B cell (primary cell): Measurements from ENCODE around the gene TARS1. TPM values are rescaled to one million over a fixed set of nuclear protein-coding genes. Genes with fewer than 3 reads are reported as not detected.

Experiments used
- ATAC-seq: fragments of 200-7000 bp; cut with Tn5 transposase; one replicate; pipeline ENCODE4 v1.10.0; 2021; ENCODE audit warnings: low read depth, mild to moderate bottlenecking, moderate number of reproducible peaks, moderate library complexity
- CTCF ChIA-PET: fragments of 350-600 bp; sonication (Branson Sonifier 250); formaldehyde crosslinking; loops from one replicate; lab custom pipeline; 2021; ENCODE audit warnings: antibody characterized with exemption, inconsistent platforms; lab: Charles Lee
- POLR2A ChIA-PET: fragments of 350-600 bp; sonication (Branson Sonifier 250); formaldehyde crosslinking; loops from one replicate; lab custom pipeline; 2021; ENCODE audit warnings: antibody characterized with exemption; lab: Charles Lee
- DNase-seq: peaks from one replicate; pipeline ENCODE4 v3.0.0; 2013
- H2AFZ ChIP-seq: 2 replicates; pipeline ENCODE4 v1.6.1; 2012; ENCODE audit warnings: mild to moderate bottlenecking, low read depth, low read length; ENCODE audit not compliant: insufficient read depth, poor library complexity, severe bottlenecking
- H3K27ac ChIP-seq, 2 donors: 1 replicate in 1 of 2; 2 replicates in 1 of 2; pipeline ENCODE4 v1.5.1; 2012 to 2013; ENCODE audit warnings: low read length in 2 of 2, mild to moderate bottlenecking in 2 of 2, moderate library complexity in 1 of 2
- H3K27me3 ChIP-seq, 4 experiments: fragments of 200-600 bp in 1 of 4; sonication (generic) in 1 of 4; replicated peaks in 1 of 4; 1 replicate in 2 of 4; 2 replicates in 2 of 4; pipeline versions ENCODE4 v1.6.1 to v1.7.0; 2013 to 2016; ENCODE audit warnings: low read length in 3 of 4, mild to moderate bottlenecking in 2 of 4, mixed read lengths in 1 of 4, moderate library complexity in 1 of 4; ENCODE audit not compliant: insufficient read depth in 4 of 4, control insufficient read depth in 3 of 4; ENCODE audit errors: control extremely low read depth in 1 of 4
- H3K36me3 ChIP-seq, 2 experiments: replicated peaks in 1 of 2; 1 replicate in 1 of 2; 2 replicates in 1 of 2; pipeline versions ENCODE4 v1.6.1 to v1.7.1; 2013; ENCODE audit warnings: low read length in 1 of 2; ENCODE audit not compliant: insufficient read depth in 2 of 2, control insufficient read depth in 1 of 2; ENCODE audit errors: control extremely low read depth in 1 of 2, extremely low read depth in 1 of 2
- H3K4me1 ChIP-seq, 2 donors: fragments of 200-600 bp in 1 of 2; sonication (generic) in 1 of 2; 1 replicate in 1 of 2; 2 replicates in 1 of 2; pipeline versions ENCODE4 v1.5.1 to v1.6.1; 2013 to 2017; ENCODE audit warnings: low read length in 2 of 2; ENCODE audit not compliant: control insufficient read depth in 2 of 2, insufficient read depth in 2 of 2
- H3K4me2 ChIP-seq: replicated peaks from 2 replicates; pipeline ENCODE3; 2012; ENCODE audit warnings: mild to moderate bottlenecking, low read depth, low read length; ENCODE audit not compliant: poor library complexity, severe bottlenecking
- H3K4me3 ChIP-seq, 5 experiments: fragments of 200-600 bp in 1 of 5; sonication (generic) in 1 of 5; 1 replicate in 3 of 5; 2 replicates in 2 of 5; pipeline versions ENCODE4 v1.5.1 to v1.7.0; 2011 to 2016; ENCODE audit warnings: low read length in 4 of 5, mild to moderate bottlenecking in 4 of 5, low read depth in 2 of 5, control low read depth in 1 of 5, moderate library complexity in 1 of 5; ENCODE audit not compliant: insufficient read depth in 1 of 5; ENCODE audit errors: control extremely low read depth in 1 of 5, extremely low read depth in 1 of 5
- H3K79me2 ChIP-seq: fragments of 200-600 bp; sonication (generic); one replicate; pipeline ENCODE4 v1.6.0; 2016; ENCODE audit warnings: low read length; ENCODE audit not compliant: control insufficient read depth, insufficient read depth
- H3K9ac ChIP-seq: fragments of 200-600 bp; sonication (generic); 2 replicates; pipeline ENCODE4 v1.6.1; 2017; ENCODE audit warnings: mild to moderate bottlenecking, low read length, moderate library complexity
- H3K9me3 ChIP-seq, 3 donors: one replicate each; pipeline versions ENCODE4 v1.6.1 to v1.7.1; 2013; ENCODE audit warnings: low read length in 2 of 3; ENCODE audit not compliant: control insufficient read depth in 2 of 3, insufficient read depth in 1 of 3; ENCODE audit errors: control extremely low read depth in 1 of 3
- H4K20me1 ChIP-seq: 2 replicates; pipeline ENCODE4 v1.6.0; 2012; ENCODE audit warnings: mild to moderate bottlenecking, low read length; ENCODE audit not compliant: insufficient read depth, control insufficient read depth, poor library complexity, severe bottlenecking
- H3K27ac Mint-ChIP-seq: one replicate; pipeline ENCODE4 v1.8.0; 2021; ENCODE audit warnings: mixed read lengths
- H3K27me3 Mint-ChIP-seq: one replicate; pipeline ENCODE4 v1.8.0; 2021; ENCODE audit warnings: mixed read lengths
- H3K4me1 Mint-ChIP-seq: one replicate; pipeline ENCODE4 v1.8.0; 2021; ENCODE audit warnings: mixed read lengths
- H3K4me3 Mint-ChIP-seq: one replicate; pipeline ENCODE4 v1.8.0; 2021; ENCODE audit warnings: mixed read lengths
- H3K9me3 Mint-ChIP-seq: one replicate; pipeline ENCODE4 v1.8.0; 2022; ENCODE audit warnings: mixed read lengths; ENCODE audit not compliant: insufficient read depth
- EZH2 ChIP-seq: IDR thresholded peaks from 2 replicates; pipeline ENCODE4 v1.6.1; 2012; ENCODE audit warnings: borderline replicate concordance, low read depth, mild to moderate bottlenecking, moderate library complexity, low read length; ENCODE audit not compliant: insufficient read depth, poor library complexity, severe bottlenecking
- WGBS: methylation state at CpG from one replicate; pipeline ENCODE4 v1.1.5; 2013; ENCODE audit warnings: missing lambda C conversion rate; ENCODE audit not compliant: insufficient coverage; 5-methylcytosine and 5-hydroxymethylcytosine counted together
- intact Hi-C: fragments of 100-400 bp; cut with micrococcal nuclease; formaldehyde crosslinking; loops from one replicate; pipeline ENCODE4 v1.10.0; 2022
- polyA plus RNA-seq: library from polyadenylated mRNA; depleted of rRNA; stranded (reverse); fragments of >200 nt; gene quantifications from 2 replicates; pipeline ENCODE4 v1.2.3, GENCODE V29; 2012
- total RNA-seq, 2 donors: library from RNA; stranded (reverse); fragments of 120-200 nt in 1 of 2; gene quantifications; 1 replicate in 1 of 2; 2 replicates in 1 of 2; pipeline versions ENCODE4 v1.2.3 to v1.2.4, GENCODE V29; 2013 to 2022
- TF ChIP-seq, protein P1 (sequence below): fragments of 200-600 bp; IDR thresholded peaks from one replicate; pipeline ENCODE4 v1.8.0; 2022; ENCODE audit warnings: antibody characterized with exemption, mild to moderate bottlenecking

TARS1 gene
- total and polyA plus RNA-seq, 2 donors (not counting 1 experiment from before 2014, with no cell fraction given) = 11.0 to 66.0 TPM

DNA sequence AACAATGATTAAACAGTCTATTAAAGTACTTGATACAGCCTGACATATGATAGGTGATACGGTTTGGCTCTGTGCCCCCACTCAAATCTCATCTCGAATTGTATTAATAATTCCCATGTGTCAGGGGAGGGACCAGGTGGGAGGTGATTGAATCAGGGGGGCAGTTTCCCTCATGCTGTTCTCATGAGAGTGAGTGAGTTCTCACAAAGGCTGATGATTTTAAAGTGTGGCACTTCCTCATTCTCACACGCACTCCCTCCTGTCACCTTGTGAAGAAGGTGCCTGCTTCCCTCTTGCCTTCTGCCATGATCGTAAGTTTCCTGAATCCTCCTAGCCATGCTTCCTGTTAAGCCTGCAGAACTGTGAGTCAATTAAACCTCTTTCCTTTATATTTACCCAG is 40.1 kb upstream of the TARS1 start:
- ATAC-seq (no peak), DNase-seq (peak; percentile 6)
- POLR2A ChIA-PET = no interaction called here
- Histone ChIP-seq H3K36me3 (no peaks in the 10 kb centered on the region), H3K9ac (no peak overlapping the region), H3K79me2 (no peaks in the 10 kb centered on the region), H3K4me2 (no peak overlapping the region), H2AFZ (no peak overlapping the region), H3K27me3 (no peaks in the 10 kb centered on the region), H3K27ac (no peak overlapping the region), H3K4me3 (no peak overlapping the region), H3K9me3 (no peaks in the 10 kb centered on the region), H3K4me1 (peaks cover 0 to 5% of the 10 kb centered on the region in 2 donors), H4K20me1 (no peaks in the 10 kb centered on the region)
- TF ChIP-seq, protein P1, sequence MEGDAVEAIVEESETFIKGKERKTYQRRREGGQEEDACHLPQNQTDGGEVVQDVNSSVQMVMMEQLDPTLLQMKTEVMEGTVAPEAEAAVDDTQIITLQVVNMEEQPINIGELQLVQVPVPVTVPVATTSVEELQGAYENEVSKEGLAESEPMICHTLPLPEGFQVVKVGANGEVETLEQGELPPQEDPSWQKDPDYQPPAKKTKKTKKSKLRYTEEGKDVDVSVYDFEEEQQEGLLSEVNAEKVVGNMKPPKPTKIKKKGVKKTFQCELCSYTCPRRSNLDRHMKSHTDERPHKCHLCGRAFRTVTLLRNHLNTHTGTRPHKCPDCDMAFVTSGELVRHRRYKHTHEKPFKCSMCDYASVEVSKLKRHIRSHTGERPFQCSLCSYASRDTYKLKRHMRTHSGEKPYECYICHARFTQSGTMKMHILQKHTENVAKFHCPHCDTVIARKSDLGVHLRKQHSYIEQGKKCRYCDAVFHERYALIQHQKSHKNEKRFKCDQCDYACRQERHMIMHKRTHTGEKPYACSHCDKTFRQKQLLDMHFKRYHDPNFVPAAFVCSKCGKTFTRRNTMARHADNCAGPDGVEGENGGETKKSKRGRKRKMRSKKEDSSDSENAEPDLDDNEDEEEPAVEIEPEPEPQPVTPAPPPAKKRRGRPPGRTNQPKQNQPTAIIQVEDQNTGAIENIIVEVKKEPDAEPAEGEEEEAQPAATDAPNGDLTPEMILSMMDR = no peak
- TF ChIP-seq EZH2 = no peak
- intact Hi-C loops = no loop called here
- Mint-ChIP-seq H3K27me3 (peaks cover 4% of the 10 kb centered on the region), H3K4me3 (no peak overlapping the region), H3K4me1 (peaks cover 6% of the 10 kb centered on the region), H3K9me3 (no peaks in the 10 kb centered on the region), H3K27ac (no peak overlapping the region)
- WGBS = no CpG with 5 or more reads among the region's 4 CpGs
- CTCF ChIA-PET = no interaction called here

DNA sequence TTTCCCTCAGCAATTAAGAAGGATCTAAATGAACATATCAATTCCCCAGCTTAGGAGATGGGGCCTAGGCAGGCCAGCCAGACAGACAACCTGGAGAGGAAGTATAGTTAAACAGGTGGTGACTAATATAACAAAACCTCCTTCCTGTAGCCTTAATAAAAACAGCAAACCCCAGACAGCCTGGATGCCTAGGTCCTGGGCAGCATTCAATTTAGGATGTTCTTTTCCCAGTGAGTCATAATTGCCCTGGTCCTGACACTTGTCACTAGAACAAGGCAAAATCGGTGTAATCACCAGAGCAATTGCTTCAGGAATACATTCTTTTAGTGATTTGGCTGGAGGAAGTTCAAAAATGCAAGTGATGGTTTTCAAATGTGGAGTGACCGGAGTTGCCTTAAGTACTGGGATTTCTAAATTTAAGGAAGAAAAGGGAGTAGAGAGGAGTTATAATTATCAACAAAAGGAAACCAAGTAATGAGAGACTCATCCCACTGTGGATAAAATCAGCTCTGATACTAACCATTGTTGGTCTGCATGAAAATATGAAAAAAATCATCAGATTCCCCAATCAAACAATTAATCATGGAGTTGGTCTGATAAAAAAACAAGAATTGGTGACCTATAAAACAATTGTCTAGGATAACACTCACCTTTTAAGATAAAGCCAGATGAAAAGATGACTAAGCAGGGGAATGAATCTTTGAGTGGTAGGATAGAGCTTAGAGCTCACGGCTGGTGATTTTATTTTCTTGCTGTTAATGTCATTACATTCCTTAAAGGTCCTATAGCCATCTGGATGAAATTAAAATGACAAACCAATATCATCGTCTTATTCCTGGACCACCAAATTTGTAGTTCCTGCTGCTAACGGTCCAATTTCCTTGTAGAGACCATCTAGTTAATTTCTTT is 39.0 kb upstream of the TARS1 start:
- Mint-ChIP-seq H3K4me3 (no peak overlapping the region), H3K4me1 (peaks cover 6% of the 10 kb centered on the region), H3K27ac (no peak overlapping the region), H3K27me3 (peaks cover 4% of the 10 kb centered on the region), H3K9me3 (no peaks in the 10 kb centered on the region)
- CTCF ChIA-PET = no interaction called here
- no peak overlapping the region for H3K9ac ChIP-seq
- intact Hi-C loops = no loop called here
- H3K79me2 ChIP-seq = no peaks in the 10 kb centered on the region
- no peak overlapping the region for H3K27ac ChIP-seq
- ATAC-seq (no peak), DNase-seq (no peak)
- TF ChIP-seq, protein P1 = no peak
- no peak for TF ChIP-seq EZH2
- no peak overlapping the region for H3K4me3 ChIP-seq
- 20% methylated on average over 2 of the region's 5 CpGs for WGBS
- H2AFZ ChIP-seq = no peak overlapping the region
- POLR2A ChIA-PET = no interaction called here
- peaks cover 0 to 5% of the 10 kb centered on the region in 2 donors for H3K4me1 ChIP-seq
- H3K36me3 ChIP-seq = no peaks in the 10 kb centered on the region
- H4K20me1 ChIP-seq = no peaks in the 10 kb centered on the region
- H3K9me3 ChIP-seq = no peaks in the 10 kb centered on the region
- no peak overlapping the region for H3K4me2 ChIP-seq
- H3K27me3 ChIP-seq = no peaks in the 10 kb centered on the region
